Body of pancreas (tissue), 4 donors: ENCODE data around the gene IFI16. TPM values are rescaled to one million over a fixed set of nuclear protein-coding genes. Genes with fewer than 3 reads are reported as not detected.
"Not testable (repeated sequence)": the region's sequence is repeated elsewhere in the genome, so short reads cannot be mapped to it uniquely, and the experiment has no call there.

ENCODE experiments used
- ATAC-seq: fragments of 150-250 bp; one replicate; pipeline ENCODE4 v1.9.1; 2016
- DNase-seq, 4 donors: peaks; one replicate each; pipeline ENCODE4 v3.0.0-alpha.2; 2019
- H3K27ac ChIP-seq, 4 donors: fragments of 200-600 bp; sonication (generic); 1 replicate in 3 of 4; 2 replicates in 1 of 4; pipeline versions ENCODE4 v1.5.1 to v1.6.1; 2016 to 2019; ENCODE audit warnings: mild to moderate bottlenecking in 1 of 4, mixed read lengths in 1 of 4, moderate library complexity in 1 of 4
- H3K27me3 ChIP-seq, 2 donors: fragments of 200-600 bp; sonication (generic); one replicate each; pipeline ENCODE4 v1.6.0; 2016; ENCODE audit warnings: mild to moderate bottlenecking in 1 of 2
- H3K36me3 ChIP-seq, 2 donors: fragments of 200-600 bp; sonication (generic); replicated peaks in 1 of 2; 2 replicates each; pipeline ENCODE4 v1.5.1; 2016; ENCODE audit warnings: low read depth in 2 of 2; ENCODE audit not compliant: insufficient read depth in 1 of 2
- H3K4me1 ChIP-seq: fragments of 200-600 bp; sonication (generic); one replicate; pipeline ENCODE4 v1.6.0; 2016
- H3K4me3 ChIP-seq, 2 donors: fragments of 200-600 bp; sonication (generic); 1 replicate in 1 of 2; 2 replicates in 1 of 2; pipeline ENCODE4 v1.5.1; 2016 to 2019
- H3K9me3 ChIP-seq, 3 donors: fragments of 200-600 bp; sonication (generic); 1 replicate in 2 of 3; 2 replicates in 1 of 3; pipeline ENCODE4 v1.5.1; 2016
- CTCF ChIP-seq, 7 experiments: fragments of 450-650 bp in 4 of 7; fragments of 200-600 bp in 3 of 7; sonication (generic) in 3 of 7; IDR thresholded peaks; one replicate each; pipeline ENCODE4 v1.5.1; 2016 to 2019; ENCODE audit warnings: antibody characterized with exemption in 7 of 7
- POLR2A ChIP-seq, 3 donors: fragments of 450-650 bp; IDR thresholded peaks; one replicate each; pipeline ENCODE4 v1.6.1; 2016; ENCODE audit warnings: antibody characterized with exemption in 3 of 3, mild to moderate bottlenecking in 2 of 3
- WGBS, 2 donors: methylation state at CpG; one replicate each; pipeline ENCODE4 v1.1.5; 2017; 5-methylcytosine and 5-hydroxymethylcytosine counted together
- intact Hi-C: fragments of 100-400 bp; cut with DNase I; formaldehyde crosslinking; loops from one replicate; pipeline ENCODE4 v1.15.1; 2023
- total RNA-seq, 2 donors: library from RNA; depleted of rRNA; stranded (reverse); fragments of >200 nt; gene quantifications; one replicate each; pipeline ENCODE4 v1.1.0, GENCODE V29; 2016

The IFI16 gene
- total RNA-seq, 2 donors from 2014 or later: 10.9 to 11.2 TPM

- DNase-seq (no peak), ATAC-seq (no peak)
- WGBS, 2 donors: 25 to 26% methylated on average over 5 of the region's 5 CpGs
- intact Hi-C loops: no loop called here
- H3K4me3 ChIP-seq: peak overlapping the region in 1 of 2 donors; percentile 0
- TF ChIP-seq CTCF (IDR thresholded peaks at IDR 0.05): no peak
- peak overlapping the region in 3 of 4 donors; percentile 51 to 63 (median 53) for H3K27ac ChIP-seq
- no peaks in the 10 kb centered on the region for H3K36me3 ChIP-seq
- H3K4me1 ChIP-seq: no peaks in the 10 kb centered on the region
- no peaks in the 10 kb centered on the region for H3K27me3 ChIP-seq
- no peaks in the 10 kb centered on the region for H3K9me3 ChIP-seq
These were observed 684 bp downstream of the IFI16 start for GRCh38 chr1:159010391-159010790.

GRCh38 chr1:159011001-159011400, 1.3 kb downstream of the IFI16 start:
- ATAC-seq, H3K27me3 ChIP-seq, H3K36me3 ChIP-seq, H3K9me3 ChIP-seq, intact Hi-C loops, DNase-seq, H3K4me1 ChIP-seq: not testable (repeated sequence)
- H3K4me3 ChIP-seq: peak overlapping the region in 1 of 2 donors; percentile 0
- WGBS, 2 donors: 47 to 61% methylated on average over 9 of the region's 9 CpGs
- peak overlapping the region in 1 of 4 donors; percentile 63 for H3K27ac ChIP-seq

- Histone ChIP-seq H3K4me1 (no peaks in the 10 kb centered on the region), H3K4me3 (no peak overlapping the region), H3K9me3 (no peaks in the 10 kb centered on the region), H3K27me3 (no peaks in the 10 kb centered on the region), H3K27ac (peak overlapping the region in 1 of 4 donors; percentile 29), H3K36me3 (no peaks in the 10 kb centered on the region)
- TF ChIP-seq CTCF (IDR thresholded peaks at IDR 0.05) (no peak), POLR2A (IDR thresholded peaks at IDR 0.05) (no peak)
- DNase-seq: no peak
- intact Hi-C loops: no loop called here
- ATAC-seq: no peak
These were observed 2.0 kb downstream of the IFI16 start for GRCh38 chr1:159011751-159012150.

GRCh38 chr1:159012495-159012894, 2.8 kb downstream of the IFI16 start:
- Histone ChIP-seq H3K36me3 (no peaks in the 10 kb centered on the region), H3K4me1 (no peaks in the 10 kb centered on the region), H3K4me3 (no peak overlapping the region), H3K27me3 (no peaks in the 10 kb centered on the region), H3K27ac (peak overlapping the region in 1 of 4 donors; percentile 29), H3K9me3 (no peaks in the 10 kb centered on the region)
- DNase-seq: peak in 1 of 4 donors; percentile 39
- peak in 2 of 3 donors; percentile 13 to 32 for TF ChIP-seq POLR2A (IDR thresholded peaks at IDR 0.05)
- TF ChIP-seq CTCF (IDR thresholded peaks at IDR 0.05): no peak
- no peak for ATAC-seq
- WGBS, 2 donors: 35 to 42% methylated on average over 6 of the region's 6 CpGs
- intact Hi-C loops: no loop called here

- Histone ChIP-seq H3K4me3 (no peak overlapping the region), H3K27ac (no peak overlapping the region), H3K36me3 (no peaks in the 10 kb centered on the region), H3K27me3 (no peaks in the 10 kb centered on the region), H3K9me3 (no peaks in the 10 kb centered on the region), H3K4me1 (no peaks in the 10 kb centered on the region)
- no peak for DNase-seq
- WGBS, 2 donors: 75 to 86% methylated on average over 3 of the region's 3 CpGs
- no peak for ATAC-seq
- TF ChIP-seq POLR2A (IDR thresholded peaks at IDR 0.05) (no peak), CTCF (IDR thresholded peaks at IDR 0.05) (no peak)
- intact Hi-C loops: no loop called here
These were observed 4.4 kb downstream of the IFI16 start for GRCh38 chr1:159014003-159014571.
